GM04504 (cell line): ENCODE data around the gene SLC36A3.

Experiments used
- DNase-seq: peaks from one replicate; pipeline ENCODE4 v3.0.0-alpha.2; 2012; ENCODE audit warnings: low read depth

SLC36A3 gene

GRCh38 chr5:151298063-151298855, 5.3 kb downstream of the SLC36A3 start:
- DNase-seq, result peak; percentile 51

DNA sequence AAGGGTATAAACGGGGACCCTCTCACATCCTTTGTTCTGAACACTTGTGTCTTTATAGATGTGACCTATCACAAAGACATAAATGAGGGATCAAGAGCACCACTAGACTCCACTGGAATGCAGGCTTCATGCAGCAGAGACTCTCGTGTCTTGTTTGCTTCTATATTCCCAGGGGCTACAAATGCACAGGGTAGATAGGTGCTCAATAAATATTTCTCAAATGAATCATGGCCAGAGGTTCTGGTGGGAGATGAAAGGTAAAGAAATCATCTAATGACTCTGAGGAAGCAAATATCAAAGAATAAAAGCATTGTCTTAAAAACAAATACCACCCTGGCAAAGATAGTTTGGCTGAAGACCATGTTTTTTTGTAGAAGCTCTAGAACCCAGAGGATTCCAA, 6.6 kb downstream of the SLC36A3 start:
- no peak for DNase-seq

DNA sequence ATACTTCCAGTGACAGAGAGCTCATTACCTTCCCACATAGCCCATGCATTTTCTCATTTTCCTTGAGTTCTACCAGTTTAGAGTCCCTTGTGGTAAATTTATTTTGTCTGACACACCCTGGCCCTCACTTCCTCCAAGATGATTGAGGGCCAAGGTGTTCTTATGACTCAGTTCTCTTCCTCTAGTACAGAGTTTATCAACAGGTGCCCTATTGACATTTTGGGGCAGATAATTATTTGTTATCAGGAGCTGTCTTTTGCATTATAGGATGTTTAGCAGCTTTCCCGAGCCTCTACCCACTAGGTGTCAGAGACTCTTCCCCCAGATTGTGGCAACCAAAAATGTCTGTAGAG, 7.1 kb downstream of the SLC36A3 start:
- DNase-seq, result no peak

- DNase-seq, result no peak
Observed at GRCh38 chr5:151295791-151296477, 7.6 kb downstream of the SLC36A3 start.

GRCh38 chr5:151295138-151295537, 8.4 kb downstream of the SLC36A3 start:
- no peak for DNase-seq

GRCh38 chr5:151293624-151294023, 9.9 kb downstream of the SLC36A3 start:
- no peak for DNase-seq

GRCh38 chr5:151288180-151288579, 15.4 kb downstream of the SLC36A3 start:
- no peak for DNase-seq

DNA sequence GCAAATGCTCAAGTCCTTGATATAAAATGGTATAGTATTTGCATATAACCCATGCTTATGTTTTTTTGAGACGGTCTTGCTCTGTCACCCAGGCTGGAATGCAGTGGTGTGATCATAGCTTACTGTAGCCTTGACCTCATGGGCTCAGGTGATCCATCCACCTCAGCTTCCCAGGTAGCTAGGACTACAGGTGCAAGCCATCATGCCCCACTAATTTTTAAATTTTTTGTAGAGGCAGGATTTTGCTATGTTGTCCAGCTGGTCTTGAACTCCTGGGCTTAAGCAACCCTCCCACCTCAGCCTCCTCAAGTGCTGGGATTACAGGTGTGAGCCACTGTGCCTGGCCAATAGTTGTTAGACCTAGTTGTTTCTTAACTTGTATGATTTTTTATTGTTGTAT, 17.3 kb downstream of the SLC36A3 start:
- no peak for DNase-seq

GRCh38 chr5:151285683-151286082, 17.9 kb downstream of the SLC36A3 start:
- DNase-seq, result no peak

DNA sequence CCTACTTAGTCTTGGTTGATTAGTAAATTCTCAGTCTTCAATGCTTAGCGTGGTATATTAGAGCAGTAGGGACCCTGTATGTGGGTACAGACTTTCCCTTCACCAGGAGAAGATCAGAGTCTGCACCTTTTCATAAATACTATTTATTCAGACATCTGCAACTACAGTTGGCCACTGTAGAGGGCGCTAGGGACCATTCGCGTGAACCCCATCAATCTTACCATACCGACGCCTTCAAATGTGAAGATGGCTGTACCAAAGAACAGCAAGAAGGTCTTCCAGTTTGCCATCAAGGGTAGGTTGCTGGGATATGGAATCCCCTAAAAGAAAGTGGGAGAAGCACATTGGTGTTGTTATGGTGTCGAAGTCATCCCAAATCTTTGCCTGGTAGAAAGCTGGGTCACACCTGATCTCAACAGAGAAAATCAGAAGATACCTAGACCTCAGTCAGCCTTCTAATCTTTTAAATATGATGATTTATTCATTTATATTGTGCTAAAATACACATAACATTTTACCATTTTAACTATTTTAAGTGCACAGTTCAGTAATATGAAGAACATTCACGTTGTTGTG, 19.1 kb downstream of the SLC36A3 start:
- DNase-seq, result no peak

DNA sequence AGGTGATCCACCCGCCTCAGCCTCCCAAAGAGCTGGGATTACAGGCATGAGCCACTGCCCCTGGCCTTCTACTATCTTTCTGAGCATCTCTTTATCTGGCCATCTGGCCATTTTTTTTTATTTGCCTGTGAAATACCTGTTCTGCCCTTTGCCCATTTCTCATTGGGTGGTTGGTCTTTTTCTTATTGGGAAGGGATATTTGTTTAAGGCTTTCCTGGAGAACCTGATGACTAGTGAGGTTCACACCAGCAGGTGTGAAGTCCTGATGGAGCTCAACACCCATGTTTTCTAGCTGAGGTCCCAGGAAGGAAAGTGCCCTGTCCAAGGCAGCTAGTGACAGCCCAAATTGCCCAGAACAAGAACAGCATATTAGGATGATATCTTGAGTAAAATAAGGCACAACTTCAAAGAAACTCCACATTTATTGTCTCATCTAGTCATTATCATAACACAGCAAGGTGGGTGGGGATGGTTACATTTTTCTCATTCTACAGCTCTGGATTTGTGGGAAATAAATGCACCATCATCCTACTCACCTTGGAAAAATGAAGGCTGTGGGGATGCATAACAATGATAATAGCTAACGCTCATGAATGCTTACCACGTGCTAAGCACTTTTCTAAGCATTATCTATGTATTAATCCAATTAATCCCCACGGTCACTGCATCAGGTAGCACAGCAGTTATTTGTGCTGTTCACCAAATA, 20.3 kb downstream of the SLC36A3 start:
- no peak for DNase-seq

GRCh38 chr5:151281001-151281639, 22.4 kb downstream of the SLC36A3 start:
- DNase-seq, result no peak

GRCh38 chr5:151280443-151280842, 23.1 kb downstream of the SLC36A3 start:
- DNase-seq, result no peak

- no peak for DNase-seq
Observed at GRCh38 chr5:151278845-151279244, 24.7 kb downstream of the SLC36A3 start.

GRCh38 chr5:151275803-151276202, 27.8 kb downstream of the SLC36A3 start:
- no peak for DNase-seq

- no peak for DNase-seq
Observed at GRCh38 chr5:151274666-151275065, 28.9 kb downstream of the SLC36A3 start.

DNA sequence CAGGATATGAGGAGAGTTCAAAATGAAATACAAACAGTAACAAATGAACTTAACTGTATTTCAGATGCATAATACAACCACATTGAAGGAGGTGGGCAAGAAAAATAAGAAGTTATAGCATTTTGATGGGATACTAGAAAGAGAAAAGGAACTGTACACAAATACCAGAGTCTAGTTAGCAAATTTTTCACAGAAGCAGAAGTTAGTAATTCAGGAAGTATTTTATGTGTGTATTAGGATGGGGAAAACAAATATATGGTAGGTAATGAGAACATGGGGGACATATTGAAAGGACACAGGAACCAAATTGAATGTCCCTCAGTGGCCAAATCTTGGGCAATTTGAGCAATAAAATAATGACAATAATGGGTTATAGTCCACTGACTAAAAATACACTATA, 32.2 kb downstream of the SLC36A3 start:
- no peak for DNase-seq

- no peak for DNase-seq
Observed at GRCh38 chr5:151270599-151270998, 33.0 kb downstream of the SLC36A3 start.

DNA sequence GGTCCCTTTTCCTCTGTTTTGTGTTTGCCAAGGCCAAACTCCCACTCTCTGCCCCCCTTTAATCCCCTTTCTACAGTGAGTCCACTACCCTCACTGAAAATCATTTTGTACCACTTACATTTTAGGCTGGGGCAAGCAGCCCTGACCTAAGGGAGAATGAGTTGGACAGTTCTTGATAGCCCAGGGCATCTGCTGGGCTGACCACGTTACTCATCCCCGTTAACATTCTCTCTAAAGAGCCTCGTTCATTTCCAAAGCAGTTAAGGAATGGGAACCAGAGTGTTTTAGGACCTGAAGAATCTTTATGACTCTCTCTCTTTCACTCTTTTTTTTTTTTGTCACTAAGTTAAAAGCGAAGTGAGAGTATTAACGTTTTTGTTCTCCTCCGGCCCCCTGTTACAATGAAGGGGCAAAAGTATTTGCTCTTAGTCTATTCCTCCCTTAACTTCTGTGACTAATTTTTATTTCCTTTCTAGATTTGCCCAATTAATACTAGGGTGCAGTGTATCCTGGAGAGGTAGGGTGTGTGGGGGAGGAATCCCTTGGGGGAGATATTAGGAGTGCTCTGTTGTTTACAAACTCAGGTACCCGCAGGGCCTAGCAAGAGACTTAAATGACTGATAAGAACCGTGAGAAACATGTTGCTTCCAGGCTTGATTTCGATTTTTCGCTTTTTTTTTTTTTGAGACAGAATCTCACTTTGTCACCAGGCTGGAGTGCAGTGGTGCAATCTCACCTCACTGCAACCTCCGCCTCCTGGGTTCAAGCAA, 35.9 kb downstream of the SLC36A3 start:
- no peak for DNase-seq

DNA sequence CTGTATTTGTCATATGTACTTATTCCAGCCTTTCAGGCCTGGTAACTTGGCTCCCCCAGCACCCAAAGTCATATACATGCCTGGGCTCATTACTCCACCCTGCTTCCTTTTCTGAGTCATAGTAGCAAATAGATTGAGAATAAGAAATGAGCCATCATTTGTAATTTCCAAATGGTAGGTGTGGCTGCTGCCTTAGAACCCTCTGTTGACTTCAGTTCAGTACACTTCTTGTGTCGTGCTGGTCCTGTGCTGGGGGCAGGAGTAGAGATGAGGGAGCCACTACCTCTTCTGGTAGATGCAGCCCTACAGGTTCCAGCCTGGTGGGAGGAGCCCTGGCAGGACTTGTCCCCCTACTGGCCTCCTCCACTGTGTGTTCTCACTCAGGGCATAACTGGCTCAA, 39.5 kb downstream of the SLC36A3 start:
- DNase-seq, result peak; percentile 28

- DNase-seq, result no peak
Observed at GRCh38 chr5:151262532-151262931, 41.0 kb downstream of the SLC36A3 start.
